PFSK-1 (cell line): ENCODE measurements around the gene DIS3L.

Experiments
- FOXP2 ChIP-seq: optimal IDR thresholded peaks from 2 replicates; pipeline ENCODE3; 2011; ENCODE audit warnings: borderline replicate concordance, control low read depth, inconsistent platforms; ENCODE audit not compliant: insufficient read depth; ENCODE audit errors: extremely low read length, extremely low read depth
- POLR2AphosphoS5 ChIP-seq: IDR thresholded peaks from 2 replicates; pipeline ENCODE4 v1.6.1; 2012; ENCODE audit warnings: low read depth, mild to moderate bottlenecking, control low read depth, low read length, moderate library complexity
- SIN3A ChIP-seq: IDR thresholded peaks from 2 replicates; pipeline ENCODE4 v1.6.1; 2012; ENCODE audit warnings: mild to moderate bottlenecking, low read length, moderate library complexity, borderline replicate concordance; ENCODE audit not compliant: insufficient read depth
- TAF1 ChIP-seq: IDR thresholded peaks from 2 replicates; pipeline ENCODE4 v1.6.1; 2012; ENCODE audit warnings: low read length, control low read depth, borderline replicate concordance; ENCODE audit not compliant: insufficient read depth
- TF ChIP-seq, protein P1 (sequence below), 2 experiments: IDR thresholded peaks; 2 replicates each; pipeline versions ENCODE4 v1.6.1 to v1.8.0; 2011 to 2012; ENCODE audit warnings: low read depth in 2 of 2, low read length in 2 of 2, control low read depth in 1 of 2, inconsistent platforms in 1 of 2, mild to moderate bottlenecking in 1 of 2, moderate library complexity in 1 of 2; ENCODE audit not compliant: insufficient read depth in 1 of 2

DNA sequence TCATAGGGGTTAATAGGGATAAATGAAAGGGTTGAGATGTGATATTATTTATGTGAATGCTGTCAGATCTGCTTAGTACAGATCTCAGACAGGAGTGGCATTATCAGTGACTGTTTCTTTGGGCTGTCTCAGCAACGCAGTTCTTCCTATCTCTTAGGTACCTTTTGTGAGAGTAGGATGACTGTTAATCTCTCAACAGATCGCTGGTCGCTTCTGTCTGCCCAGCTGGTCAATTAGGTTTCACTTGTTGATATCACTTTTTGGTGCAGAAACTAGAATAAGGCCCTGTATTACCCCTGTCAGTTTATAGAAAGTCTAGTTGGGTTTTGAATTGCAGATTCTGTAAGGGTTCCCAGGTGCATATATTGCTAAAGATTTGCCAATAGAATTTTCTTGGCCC is 16.5 kb downstream of the DIS3L start:
- TF ChIP-seq POLR2AphosphoS5, result no peak
- no peak for TF ChIP-seq SIN3A
- TF ChIP-seq, protein P1, sequence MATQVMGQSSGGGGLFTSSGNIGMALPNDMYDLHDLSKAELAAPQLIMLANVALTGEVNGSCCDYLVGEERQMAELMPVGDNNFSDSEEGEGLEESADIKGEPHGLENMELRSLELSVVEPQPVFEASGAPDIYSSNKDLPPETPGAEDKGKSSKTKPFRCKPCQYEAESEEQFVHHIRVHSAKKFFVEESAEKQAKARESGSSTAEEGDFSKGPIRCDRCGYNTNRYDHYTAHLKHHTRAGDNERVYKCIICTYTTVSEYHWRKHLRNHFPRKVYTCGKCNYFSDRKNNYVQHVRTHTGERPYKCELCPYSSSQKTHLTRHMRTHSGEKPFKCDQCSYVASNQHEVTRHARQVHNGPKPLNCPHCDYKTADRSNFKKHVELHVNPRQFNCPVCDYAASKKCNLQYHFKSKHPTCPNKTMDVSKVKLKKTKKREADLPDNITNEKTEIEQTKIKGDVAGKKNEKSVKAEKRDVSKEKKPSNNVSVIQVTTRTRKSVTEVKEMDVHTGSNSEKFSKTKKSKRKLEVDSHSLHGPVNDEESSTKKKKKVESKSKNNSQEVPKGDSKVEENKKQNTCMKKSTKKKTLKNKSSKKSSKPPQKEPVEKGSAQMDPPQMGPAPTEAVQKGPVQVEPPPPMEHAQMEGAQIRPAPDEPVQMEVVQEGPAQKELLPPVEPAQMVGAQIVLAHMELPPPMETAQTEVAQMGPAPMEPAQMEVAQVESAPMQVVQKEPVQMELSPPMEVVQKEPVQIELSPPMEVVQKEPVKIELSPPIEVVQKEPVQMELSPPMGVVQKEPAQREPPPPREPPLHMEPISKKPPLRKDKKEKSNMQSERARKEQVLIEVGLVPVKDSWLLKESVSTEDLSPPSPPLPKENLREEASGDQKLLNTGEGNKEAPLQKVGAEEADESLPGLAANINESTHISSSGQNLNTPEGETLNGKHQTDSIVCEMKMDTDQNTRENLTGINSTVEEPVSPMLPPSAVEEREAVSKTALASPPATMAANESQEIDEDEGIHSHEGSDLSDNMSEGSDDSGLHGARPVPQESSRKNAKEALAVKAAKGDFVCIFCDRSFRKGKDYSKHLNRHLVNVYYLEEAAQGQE (IDR thresholded peaks at IDR 0.05; ENCODE audit: insufficient read depth in 1 of 2, low read depth in 2 of 2, low read length in 2 of 2), result no peak
- TF ChIP-seq TAF1, result no peak
- no peak for TF ChIP-seq FOXP2
